ENCODE results near the gene ERFE. TPM values are rescaled to one million over a fixed set of nuclear protein-coding genes. Genes with fewer than 3 reads are reported as not detected.

ERFE gene
- 0.82 TPM in 1 of 2 replicates, not detected in the other for total RNA-seq (ENCODE audit: low replicate concordance)

GRCh38 chr2:238158509-238159070 lies at the start of gene ERFE:
Gene ERFE, plus strand, starts transcription at chr2:238158970. Its CDS starts 38 bp downstream, at chr2:238159008.

GRCh38 chr2:238138331-238139195 lies 20.2 kb upstream of the ERFE start, which contains the start of gene KLHL30:
Gene KLHL30, plus strand, starts transcription at chr2:238138668. Its CDS starts 2,087 bp downstream, at chr2:238140755.

GRCh38 chr2:238203094-238203972 lies 44.6 kb downstream of the ERFE start, which contains the start of gene ILKAP:
Gene ILKAP, minus strand, starts transcription at chr2:238203695. Its CDS starts 142 bp downstream, at chr2:238203553.

Other genes starting within 250 kb of the ERFE start
- 35.6 and 37.9 TPM in 2 replicates for gene UBE2F, start 192.0 kb upstream of the ERFE start, total RNA-seq (ENCODE audit: low replicate concordance)
- gene SCLY, start 98.0 kb upstream of the ERFE start, total RNA-seq (ENCODE audit: low replicate concordance), result 11.7 and 16.8 TPM in 2 replicates
- gene ESPNL, start 58.6 kb upstream of the ERFE start, total RNA-seq (ENCODE audit: low replicate concordance), result 0.08 and 0.35 TPM in 2 replicates
- 0.59 and 2.5 TPM in 2 replicates for gene KLHL30, start 20.3 kb upstream of the ERFE start, total RNA-seq (ENCODE audit: low replicate concordance)
- gene ILKAP, start 44.7 kb downstream of the ERFE start, total RNA-seq (ENCODE audit: low replicate concordance), result 15.4 and 24.5 TPM in 2 replicates
- 1.7 TPM in 1 of 2 replicates, not detected in the other for gene HES6, start 81.1 kb downstream of the ERFE start, total RNA-seq (ENCODE audit: low replicate concordance)
- 2.6 and 3.3 TPM in 2 replicates for gene PER2, start 129.6 kb downstream of the ERFE start, total RNA-seq (ENCODE audit: low replicate concordance)
- 7.9 and 24.2 TPM in 2 replicates for gene TRAF3IP1, start 161.5 kb downstream of the ERFE start, total RNA-seq (ENCODE audit: low replicate concordance)